Mesendoderm (in vitro differentiated cells): ENCODE results near the gene ERMAP.

Source experiments
- DNase-seq: peaks from one replicate; pipeline ENCODE4 v3.0.0; 2013
- H2AK5ac ChIP-seq: 2 replicates; pipeline ENCODE4 v1.6.1; 2013; ENCODE audit warnings: low read length, inconsistent platforms
- H2BK120ac ChIP-seq: 2 replicates; pipeline ENCODE4 v1.6.1; 2013; ENCODE audit warnings: low read depth, mild to moderate bottlenecking, low read length, moderate library complexity, mixed read lengths
- H2BK15ac ChIP-seq: replicated peaks from 2 replicates; pipeline ENCODE4 v1.6.1; 2013; ENCODE audit warnings: low read depth, mild to moderate bottlenecking, moderate library complexity
- H2BK5ac ChIP-seq: 2 replicates; pipeline ENCODE4 v1.6.1; 2013; ENCODE audit warnings: low read length, inconsistent platforms
- H3K18ac ChIP-seq: 2 replicates; pipeline ENCODE4 v1.6.1; 2013; ENCODE audit warnings: mild to moderate bottlenecking, low read length, mixed read lengths
- H3K23ac ChIP-seq: one replicate; pipeline ENCODE4 v1.6.1; 2013; ENCODE audit warnings: low read length
- H3K27ac ChIP-seq: 2 replicates; pipeline ENCODE4 v1.5.1; 2013; ENCODE audit warnings: low read depth, mild to moderate bottlenecking, inconsistent platforms, low read length, moderate library complexity
- H3K27me3 ChIP-seq: 2 replicates; pipeline ENCODE4 v1.6.1; 2013; ENCODE audit warnings: low read length, control low read depth, mild to moderate bottlenecking, inconsistent platforms; ENCODE audit not compliant: insufficient read depth, poor library complexity
- H3K36me3 ChIP-seq: 2 replicates; pipeline ENCODE4 v1.6.1; 2013; ENCODE audit warnings: low read length, inconsistent platforms; ENCODE audit not compliant: control insufficient read depth, insufficient read depth
- H3K4ac ChIP-seq: one replicate; pipeline ENCODE4 v1.6.1; 2013; ENCODE audit warnings: low read depth, mild to moderate bottlenecking, low read length, moderate library complexity
- H3K4me1 ChIP-seq: 2 replicates; pipeline ENCODE4 v1.6.1; 2013; ENCODE audit warnings: low read depth, low read length, inconsistent platforms; ENCODE audit not compliant: control insufficient read depth
- H3K4me2 ChIP-seq: 2 replicates; pipeline ENCODE4 v1.6.1; 2013; ENCODE audit warnings: low read length
- H3K4me3 ChIP-seq: 2 replicates; pipeline ENCODE4 v1.5.1; 2013; ENCODE audit warnings: mild to moderate bottlenecking, low read length
- H3K56ac ChIP-seq: one replicate; pipeline ENCODE4 v1.6.1; 2013; ENCODE audit warnings: low read length
- H3K79me1 ChIP-seq: 2 replicates; pipeline ENCODE4 v1.6.1; 2013; ENCODE audit warnings: low read length, inconsistent platforms
- H3K79me2 ChIP-seq: 2 replicates; pipeline ENCODE4 v1.6.1; 2013; ENCODE audit warnings: mild to moderate bottlenecking, low read length; ENCODE audit not compliant: control insufficient read depth, insufficient read depth
- H3K9ac ChIP-seq: 2 replicates; pipeline ENCODE4 v1.6.1; 2013; ENCODE audit warnings: low read length, inconsistent platforms
- H4K5ac ChIP-seq: one replicate; pipeline ENCODE4 v1.6.1; 2013; ENCODE audit warnings: low read length
- H4K8ac ChIP-seq: one replicate; pipeline ENCODE4 v1.6.1; 2013; ENCODE audit warnings: low read depth, mild to moderate bottlenecking, control low read depth, low read length, moderate library complexity
- WGBS: extraction: QIAGEN DNeasy Blood & Tissue Kit; methylation state at CpG from one replicate; pipeline ENCODE4 v1.1.7; 2013; ENCODE audit warnings: low lambda C conversion rate, missing lambda C conversion rate; ENCODE audit not compliant: insufficient coverage; ENCODE audit errors: extremely low coverage; 5-methylcytosine and 5-hydroxymethylcytosine counted together

Gene ERMAP

GRCh38 chr1:42886800-42887199, 69.9 kb downstream of the ERMAP start:
- Histone ChIP-seq H2BK15ac (no peak overlapping the region), H3K4me3 (no peak overlapping the region), H4K8ac (no peak overlapping the region), H3K36me3 (no peaks in the 10 kb centered on the region), H4K5ac (no peak overlapping the region), H3K27me3 (no peaks in the 10 kb centered on the region), H2BK5ac (no peak overlapping the region), H3K23ac (no peak overlapping the region), H2AK5ac (no peak overlapping the region), H3K4me1 (no peaks in the 10 kb centered on the region), H3K27ac (no peak overlapping the region), H3K56ac (no peak overlapping the region), H3K79me2 (no peaks in the 10 kb centered on the region), H3K4me2 (no peak overlapping the region), H3K79me1 (no peaks in the 10 kb centered on the region), H3K9ac (no peak overlapping the region), H3K18ac (no peak overlapping the region), H3K4ac (no peak overlapping the region), H2BK120ac (no peak overlapping the region)
- DNase-seq: no peak
- no CpG with 5 or more reads among the region's 21 CpGs for WGBS

GRCh38 chr1:42887366-42887765, 70.4 kb downstream of the ERMAP start:
- Histone ChIP-seq H2BK5ac (no peak overlapping the region), H3K4me1 (no peaks in the 10 kb centered on the region), H3K9ac (no peak overlapping the region), H2AK5ac (no peak overlapping the region), H3K23ac (no peak overlapping the region), H2BK120ac (no peak overlapping the region), H3K56ac (no peak overlapping the region), H3K27me3 (no peaks in the 10 kb centered on the region), H3K4ac (no peak overlapping the region), H3K79me1 (no peaks in the 10 kb centered on the region), H3K27ac (no peak overlapping the region), H2BK15ac (no peak overlapping the region), H3K4me3 (no peak overlapping the region), H4K8ac (no peak overlapping the region), H3K18ac (no peak overlapping the region), H4K5ac (no peak overlapping the region), H3K4me2 (no peak overlapping the region), H3K36me3 (no peaks in the 10 kb centered on the region), H3K79me2 (no peaks in the 10 kb centered on the region)
- no CpG with 5 or more reads among the region's 20 CpGs for WGBS
- DNase-seq: no peak

GRCh38 chr1:42888013-42888633, 71.2 kb downstream of the ERMAP start:
- no peaks in the 10 kb centered on the region for H3K79me2 ChIP-seq
- H3K27me3 ChIP-seq: no peaks in the 10 kb centered on the region
- no peak overlapping the region for H3K4ac ChIP-seq
- H3K79me1 ChIP-seq: no peaks in the 10 kb centered on the region
- no peak overlapping the region for H3K4me2 ChIP-seq
- H4K8ac ChIP-seq: no peak overlapping the region
- no peak overlapping the region for H2BK15ac ChIP-seq
- no peaks in the 10 kb centered on the region for H3K4me1 ChIP-seq
- no peak overlapping the region for H3K9ac ChIP-seq
- H3K36me3 ChIP-seq: no peaks in the 10 kb centered on the region
- no peak for DNase-seq
- H4K5ac ChIP-seq: no peak overlapping the region
- no CpG with 5 or more reads among the region's 31 CpGs for WGBS
- H3K56ac ChIP-seq: no peak overlapping the region
- H3K18ac ChIP-seq: no peak overlapping the region
- no peak overlapping the region for H2BK120ac ChIP-seq
- no peak overlapping the region for H3K4me3 ChIP-seq
- H3K23ac ChIP-seq: no peak overlapping the region
- no peak overlapping the region for H3K27ac ChIP-seq
- H2BK5ac ChIP-seq: no peak overlapping the region
- no peak overlapping the region for H2AK5ac ChIP-seq

- Histone ChIP-seq H3K56ac (no peak overlapping the region), H3K36me3 (no peaks in the 10 kb centered on the region), H3K4me1 (no peaks in the 10 kb centered on the region), H3K9ac (no peak overlapping the region), H3K23ac (no peak overlapping the region), H4K8ac (no peak overlapping the region), H2BK120ac (no peak overlapping the region), H3K4ac (no peak overlapping the region), H3K4me3 (no peak overlapping the region), H2BK5ac (no peak overlapping the region), H3K18ac (no peak overlapping the region), H3K79me2 (no peaks in the 10 kb centered on the region), H4K5ac (no peak overlapping the region), H2AK5ac (no peak overlapping the region), H2BK15ac (no peak overlapping the region), H3K27ac (no peak overlapping the region), H3K27me3 (no peaks in the 10 kb centered on the region), H3K79me1 (no peaks in the 10 kb centered on the region), H3K4me2 (no peak overlapping the region)
- WGBS: no CpG with 5 or more reads among the region's 4 CpGs
- no peak for DNase-seq
These were observed 72.3 kb downstream of the ERMAP start for GRCh38 chr1:42889264-42889663.

GRCh38 chr1:42891465-42892138, 74.7 kb downstream of the ERMAP start:
- Histone ChIP-seq H2BK15ac (no peak overlapping the region), H3K4me3 (no peak overlapping the region), H3K9ac (no peak overlapping the region), H2BK5ac (no peak overlapping the region), H3K4me2 (no peak overlapping the region), H2AK5ac (no peak overlapping the region), H4K8ac (no peak overlapping the region), H3K4ac (no peak overlapping the region), H3K36me3 (no peaks in the 10 kb centered on the region), H4K5ac (no peak overlapping the region), H3K79me2 (no peaks in the 10 kb centered on the region), H3K23ac (no peak overlapping the region), H3K4me1 (no peaks in the 10 kb centered on the region), H3K56ac (no peak overlapping the region), H2BK120ac (no peak overlapping the region), H3K27ac (no peak overlapping the region), H3K27me3 (no peaks in the 10 kb centered on the region), H3K79me1 (no peaks in the 10 kb centered on the region), H3K18ac (no peak overlapping the region)
- WGBS: no CpG with 5 or more reads among the region's 5 CpGs
- no peak for DNase-seq
